ENCODE data around the gene TFPT. TPM values are rescaled to one million over a fixed set of nuclear protein-coding genes. Genes with fewer than 3 reads are reported as not detected.
A peak's percentile ranks its signal among the peaks of the same experiment; 100 is the strongest.

TFPT gene
- total RNA-seq, 3 donors from 2014 or later, result 9.8 to 18.2 (median 15.3) TPM

- peaks cover 15% of the 10 kb centered on the region for H3K4me1 ChIP-seq (ENCODE audit: low read depth)
- ATAC-seq (no peak), DNase-seq (no peak)
- H3K9me3 ChIP-seq, result no peaks in the 10 kb centered on the region
- peaks cover 7% of the 10 kb centered on the region for H3K36me3 ChIP-seq (ENCODE audit: low read depth)
- intact Hi-C loops (cut with DNase I, micrococcal nuclease), result no loop called here
- TF ChIP-seq, protein P1, sequence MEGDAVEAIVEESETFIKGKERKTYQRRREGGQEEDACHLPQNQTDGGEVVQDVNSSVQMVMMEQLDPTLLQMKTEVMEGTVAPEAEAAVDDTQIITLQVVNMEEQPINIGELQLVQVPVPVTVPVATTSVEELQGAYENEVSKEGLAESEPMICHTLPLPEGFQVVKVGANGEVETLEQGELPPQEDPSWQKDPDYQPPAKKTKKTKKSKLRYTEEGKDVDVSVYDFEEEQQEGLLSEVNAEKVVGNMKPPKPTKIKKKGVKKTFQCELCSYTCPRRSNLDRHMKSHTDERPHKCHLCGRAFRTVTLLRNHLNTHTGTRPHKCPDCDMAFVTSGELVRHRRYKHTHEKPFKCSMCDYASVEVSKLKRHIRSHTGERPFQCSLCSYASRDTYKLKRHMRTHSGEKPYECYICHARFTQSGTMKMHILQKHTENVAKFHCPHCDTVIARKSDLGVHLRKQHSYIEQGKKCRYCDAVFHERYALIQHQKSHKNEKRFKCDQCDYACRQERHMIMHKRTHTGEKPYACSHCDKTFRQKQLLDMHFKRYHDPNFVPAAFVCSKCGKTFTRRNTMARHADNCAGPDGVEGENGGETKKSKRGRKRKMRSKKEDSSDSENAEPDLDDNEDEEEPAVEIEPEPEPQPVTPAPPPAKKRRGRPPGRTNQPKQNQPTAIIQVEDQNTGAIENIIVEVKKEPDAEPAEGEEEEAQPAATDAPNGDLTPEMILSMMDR (IDR thresholded peaks at IDR 0.05), result no peak
- H3K4me3 ChIP-seq, result no peak overlapping the region
Measured at GRCh38 chr19:54133312-54133956, 18.0 kb upstream of the TFPT start.

DNA sequence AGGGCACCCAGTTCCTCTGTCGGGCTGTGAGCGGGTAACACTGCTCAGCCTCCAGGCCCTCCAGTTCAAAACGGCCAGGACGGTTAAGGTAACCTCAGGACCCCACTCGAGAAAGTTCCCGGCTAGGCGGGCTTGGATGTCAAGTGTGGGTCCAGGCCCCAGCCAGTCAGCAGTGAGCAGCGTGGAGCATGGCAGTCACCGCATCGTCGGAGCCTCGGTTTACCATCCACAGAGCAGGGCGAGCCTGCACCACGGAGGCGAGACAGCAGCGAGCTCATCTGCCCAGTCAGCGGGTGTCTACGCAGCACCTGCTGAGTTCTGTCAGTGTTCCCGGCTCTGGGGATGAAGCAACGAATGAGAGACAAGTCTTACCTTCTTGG, 14.2 kb upstream of the TFPT start:
- H3K36me3 ChIP-seq (ENCODE audit: low read depth), result peaks cover 7% of the 10 kb centered on the region
- no peaks in the 10 kb centered on the region for H3K9me3 ChIP-seq
- intact Hi-C loops (cut with DNase I, micrococcal nuclease), result no loop called here
- no peak for ATAC-seq
- H3K4me3 ChIP-seq, result no peak overlapping the region
- peak in 1 of 3 donors; percentile 33 for DNase-seq
- no peaks in the 10 kb centered on the region for H3K4me1 ChIP-seq (ENCODE audit: low read depth)
- TF ChIP-seq, protein P1 (IDR thresholded peaks at IDR 0.05), result no peak

DNA sequence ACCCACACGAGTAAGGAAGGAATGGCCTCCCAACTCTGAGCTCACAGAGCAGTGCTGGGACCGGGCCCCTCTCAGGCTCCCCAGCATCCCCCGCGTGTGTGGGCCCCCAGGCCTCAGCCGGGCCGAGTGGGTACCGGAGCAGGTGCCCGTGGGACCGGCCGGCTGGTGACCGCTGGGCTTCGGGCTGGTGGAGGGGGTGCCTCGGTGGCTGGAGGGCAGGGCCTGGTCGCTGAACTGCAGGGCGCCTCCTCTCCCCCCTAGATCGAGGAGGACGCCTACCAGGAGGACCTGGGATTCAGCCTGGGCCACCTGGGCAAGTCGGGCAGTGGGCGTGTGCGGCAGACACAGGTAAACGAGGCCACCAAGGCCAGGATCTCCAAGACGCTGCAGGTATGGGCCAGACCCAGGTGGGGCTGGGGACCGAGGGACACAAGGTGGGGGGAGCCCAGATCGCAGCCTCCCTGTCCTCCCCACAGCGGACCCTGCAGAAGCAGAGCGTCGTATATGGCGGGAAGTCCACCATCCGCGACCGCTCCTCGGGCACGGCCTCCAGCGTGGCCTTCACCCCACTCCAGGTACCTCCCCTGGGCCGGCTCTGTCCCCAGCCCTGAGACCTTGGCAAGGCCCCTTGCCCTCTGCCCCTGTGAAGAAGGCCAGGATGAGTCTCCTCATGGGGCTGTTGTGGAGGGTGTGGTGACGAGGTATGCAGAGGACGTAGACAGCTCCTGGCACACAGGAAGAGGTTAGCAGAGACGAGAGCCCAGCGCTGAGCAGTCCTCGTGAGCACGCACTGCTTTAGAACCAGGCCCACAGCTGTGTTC, 13.5 kb upstream of the TFPT start:
- no peaks in the 10 kb centered on the region for H3K4me1 ChIP-seq (ENCODE audit: low read depth)
- intact Hi-C loops (cut with DNase I, micrococcal nuclease), result no loop called here
- no peak for ATAC-seq
- peaks cover 8% of the 10 kb centered on the region for H3K36me3 ChIP-seq (ENCODE audit: low read depth)
- TF ChIP-seq, protein P1 (IDR thresholded peaks at IDR 0.05), result no peak
- H3K4me3 ChIP-seq, result no peak overlapping the region
- H3K9me3 ChIP-seq, result no peaks in the 10 kb centered on the region
- DNase-seq, result no peak

DNA sequence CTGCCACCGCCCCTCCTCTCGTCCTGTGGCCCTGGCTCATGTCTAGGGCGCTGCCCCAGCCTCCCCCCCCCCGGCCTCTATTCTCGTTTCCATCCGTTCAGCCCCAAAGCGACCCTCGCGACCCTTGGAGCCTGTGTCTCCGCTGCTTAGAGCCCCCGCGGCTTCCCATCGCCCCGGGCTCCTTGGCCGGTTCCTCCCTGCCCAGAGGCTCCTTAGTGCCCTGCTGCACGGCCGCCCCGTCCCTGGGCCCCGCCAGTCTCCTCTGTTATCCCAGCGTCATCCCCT, 12.9 kb upstream of the TFPT start:
- H3K9me3 ChIP-seq, result no peaks in the 10 kb centered on the region
- TF ChIP-seq, protein P1 (IDR thresholded peaks at IDR 0.05), result no peak
- intact Hi-C loops (cut with DNase I, micrococcal nuclease), result no loop called here
- H3K4me3 ChIP-seq, result no peak overlapping the region
- H3K4me1 ChIP-seq (ENCODE audit: low read depth), result no peaks in the 10 kb centered on the region
- DNase-seq (no peak), ATAC-seq (no peak)
- H3K36me3 ChIP-seq (ENCODE audit: low read depth), result peaks cover 8% of the 10 kb centered on the region

GRCh38 chr19:54127688-54128440, 12.4 kb upstream of the TFPT start:
- no peak overlapping the region for H3K4me3 ChIP-seq
- H3K36me3 ChIP-seq (ENCODE audit: low read depth), result peaks cover 8% of the 10 kb centered on the region
- intact Hi-C loops (cut with DNase I, micrococcal nuclease), result no loop called here
- no peaks in the 10 kb centered on the region for H3K9me3 ChIP-seq
- no peaks in the 10 kb centered on the region for H3K4me1 ChIP-seq (ENCODE audit: low read depth)
- TF ChIP-seq, protein P1 (IDR thresholded peaks at IDR 0.05), result no peak
- ATAC-seq (no peak), DNase-seq (no peak)
